HG02852 (cell line): ENCODE measurements around the gene ERAL1.
"Not testable (repeated sequence)": the region's sequence is repeated elsewhere in the genome, so short reads cannot be mapped to it uniquely, and the experiment has no call there.

Source experiments
- ATAC-seq: cut with Tn5 transposase; IDR thresholded peaks from one replicate; pipeline ENCODE4 v1.9.1; 2021; ENCODE audit warnings: mild to moderate bottlenecking, moderate library complexity; ENCODE audit not compliant: unreplicated experiment

The ERAL1 gene

DNA sequence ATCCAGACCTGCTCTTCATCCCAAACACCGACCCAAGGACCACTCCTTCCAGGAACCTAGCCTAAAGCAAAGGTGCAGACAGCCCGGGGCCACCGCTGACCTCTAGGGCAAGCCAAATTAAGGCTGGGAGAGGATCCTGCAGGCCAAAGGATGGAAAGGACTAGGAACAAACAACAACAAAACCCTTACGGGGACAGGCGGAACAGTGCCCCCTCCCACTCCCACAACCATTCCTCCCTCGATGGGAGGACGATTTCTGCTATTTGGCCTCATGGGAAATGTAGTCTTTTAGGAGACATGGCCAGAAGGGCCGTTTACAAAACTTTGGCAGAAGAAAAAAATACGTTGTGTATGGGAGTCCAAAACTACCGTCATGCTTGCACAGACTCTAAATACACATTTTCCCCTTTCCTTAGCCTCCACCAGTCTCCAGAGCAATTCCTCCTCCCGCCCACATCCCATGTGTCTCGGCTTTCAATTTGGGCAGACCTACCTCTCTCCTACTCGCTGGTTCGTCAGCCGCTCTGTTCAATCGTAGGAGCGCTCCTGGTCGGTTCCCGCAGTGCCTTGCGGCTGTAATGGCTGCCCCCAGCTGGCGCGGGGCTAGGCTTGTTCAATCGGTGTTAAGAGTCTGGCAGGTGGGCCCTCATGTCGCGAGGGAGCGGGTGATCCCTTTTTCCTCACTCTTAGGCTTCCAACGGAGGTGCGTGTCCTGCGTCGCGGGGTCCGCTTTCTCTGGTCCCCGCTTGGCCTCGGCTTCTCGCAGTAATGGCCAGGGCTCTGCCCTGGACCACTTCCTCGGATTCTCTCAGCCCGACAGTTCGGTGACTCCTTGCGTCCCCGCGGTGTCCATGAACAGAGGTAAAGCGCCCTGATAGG is at the start of gene ERAL1:
Gene ERAL1 (plus strand): TSS at position 560 of the 879 bp plus-strand sequence. CDS start 19 bp downstream, at position 579.
- ATAC-seq = peak; percentile 96

DNA sequence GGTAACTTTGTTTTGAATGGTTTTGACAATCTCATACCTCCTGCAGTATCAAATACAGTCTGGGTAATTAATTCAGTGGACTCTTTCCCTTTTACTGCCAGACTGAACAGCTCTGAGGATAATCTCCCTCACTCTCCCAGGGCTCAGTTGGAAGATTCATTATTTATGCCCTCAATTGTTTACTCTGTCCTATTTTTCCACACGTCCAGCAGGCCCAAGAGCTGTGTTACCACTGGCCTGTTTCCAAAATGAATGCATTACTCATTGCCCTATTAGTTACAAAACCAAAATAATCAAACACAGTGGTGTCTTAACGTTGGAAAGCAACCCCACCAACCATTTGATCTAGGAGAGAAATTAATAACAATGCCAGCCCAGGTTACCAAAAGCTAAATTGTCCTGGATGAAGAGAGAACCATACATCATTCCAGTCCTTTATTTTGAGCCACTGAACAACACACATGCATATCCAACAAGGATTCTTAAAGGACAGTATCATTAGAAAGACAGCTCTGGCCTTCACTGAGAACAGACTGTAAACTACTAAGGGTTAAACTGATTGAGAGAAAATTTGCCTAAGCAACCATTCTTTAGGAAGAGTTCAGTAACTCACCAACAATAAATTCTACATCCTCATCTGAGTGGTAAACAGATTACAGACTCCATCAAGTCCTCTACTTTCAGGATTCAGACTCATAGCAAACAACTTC is 46.7 kb upstream of the ERAL1 start:
- ATAC-seq = no peak

DNA sequence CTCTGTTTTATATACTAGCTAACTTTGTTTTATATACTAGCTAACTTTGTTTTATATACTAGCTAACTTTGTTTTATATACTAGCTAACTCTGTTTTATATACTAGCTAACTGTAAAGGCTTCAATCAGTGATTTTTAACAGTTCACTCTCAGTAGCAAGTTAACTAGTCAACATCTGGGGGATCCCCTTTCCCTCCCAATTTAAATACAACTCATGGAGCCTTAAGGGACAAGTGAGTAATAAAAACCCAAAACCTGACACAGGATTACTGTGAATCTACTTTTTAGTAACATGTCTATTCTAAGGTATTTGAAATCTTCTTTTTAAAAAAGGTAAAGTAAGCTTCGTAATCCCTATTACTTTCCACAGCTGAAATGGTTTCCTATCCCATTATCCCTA is 44.4 kb upstream of the ERAL1 start:
- no peak for ATAC-seq

- no peak for ATAC-seq
Measured at GRCh38 chr17:28811651-28812090, 43.1 kb upstream of the ERAL1 start.

DNA sequence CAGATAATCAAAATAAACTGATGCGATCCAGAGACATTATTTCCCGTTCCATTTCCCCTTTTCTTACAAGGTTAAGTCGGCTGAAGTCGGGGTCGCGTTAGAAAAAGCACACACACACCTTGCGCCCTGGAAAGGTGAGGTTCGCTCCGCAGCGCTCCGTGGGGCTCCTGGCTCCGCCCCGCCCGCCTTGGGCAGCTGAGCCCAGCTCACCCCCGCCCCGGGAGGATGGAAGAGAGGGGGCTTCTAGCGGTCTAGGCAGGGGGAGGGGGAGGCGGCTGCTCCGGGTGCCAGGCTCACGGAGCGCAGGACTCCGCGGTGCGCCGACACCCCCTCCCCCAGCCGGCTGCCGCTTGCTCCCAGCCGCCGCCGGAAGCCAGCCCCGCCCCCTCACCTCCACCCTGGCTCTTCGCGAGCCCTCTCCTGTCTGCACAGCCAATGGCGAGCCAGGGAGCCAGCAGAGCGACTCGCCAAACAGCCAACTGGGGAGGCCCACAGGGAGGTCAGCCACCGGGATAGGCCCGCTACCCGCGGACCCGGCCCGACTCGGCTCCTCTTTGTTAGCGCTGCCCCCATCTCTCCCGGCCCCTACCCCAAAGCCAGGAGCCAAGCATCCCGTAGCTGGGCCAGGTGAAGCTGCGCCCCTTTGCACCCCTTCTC is 42.6 kb upstream of the ERAL1 start:
- ATAC-seq = peak; percentile 98

DNA sequence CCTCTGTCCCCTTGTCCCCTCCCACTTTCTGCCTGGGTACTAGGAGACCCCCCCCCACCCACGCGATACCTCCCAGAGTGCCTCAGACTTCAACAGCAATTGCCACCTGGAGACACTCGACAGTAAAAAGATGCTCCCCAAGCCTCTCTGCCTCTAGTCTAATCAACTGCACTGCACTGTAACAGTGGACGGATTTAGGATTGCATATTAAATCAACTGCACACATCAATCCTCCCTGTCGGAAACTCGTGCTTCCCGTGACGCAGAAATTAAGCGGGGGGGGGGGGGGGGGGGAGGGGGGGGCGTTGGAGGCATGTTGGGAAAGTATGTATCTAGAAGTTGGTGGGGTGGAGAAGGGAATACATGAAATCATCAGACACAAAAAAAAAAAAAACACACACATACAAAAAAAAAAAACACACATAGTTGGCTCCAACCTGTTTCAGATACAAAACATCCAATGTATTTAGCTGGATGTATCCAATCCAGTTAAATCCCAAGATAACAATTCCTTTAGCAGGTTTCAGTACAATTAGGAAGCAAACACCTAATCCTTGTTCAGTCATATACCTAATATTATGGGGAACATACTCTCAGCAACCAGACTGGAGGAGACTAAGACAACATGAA is 42.0 kb upstream of the ERAL1 start:
- peak; percentile 31 for ATAC-seq

DNA sequence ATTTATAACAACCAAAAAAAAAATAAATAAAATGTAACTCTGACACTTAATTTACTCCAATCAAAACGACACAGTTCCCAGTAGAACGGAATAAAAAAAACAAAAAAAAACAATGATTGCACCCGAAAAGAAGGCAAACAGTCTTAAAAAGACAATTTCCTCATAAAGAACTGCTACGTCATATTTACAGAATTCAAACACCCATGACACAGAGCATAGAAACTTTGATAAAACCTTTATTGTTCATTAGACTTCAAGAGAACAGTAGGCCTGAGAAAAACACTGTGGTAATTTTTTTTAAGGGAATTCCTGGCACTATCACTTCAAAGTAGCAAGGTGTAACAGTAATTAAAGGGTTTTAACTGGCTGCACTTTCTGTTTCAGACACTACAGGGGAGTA is 38.3 kb upstream of the ERAL1 start:
- ATAC-seq = no peak

DNA sequence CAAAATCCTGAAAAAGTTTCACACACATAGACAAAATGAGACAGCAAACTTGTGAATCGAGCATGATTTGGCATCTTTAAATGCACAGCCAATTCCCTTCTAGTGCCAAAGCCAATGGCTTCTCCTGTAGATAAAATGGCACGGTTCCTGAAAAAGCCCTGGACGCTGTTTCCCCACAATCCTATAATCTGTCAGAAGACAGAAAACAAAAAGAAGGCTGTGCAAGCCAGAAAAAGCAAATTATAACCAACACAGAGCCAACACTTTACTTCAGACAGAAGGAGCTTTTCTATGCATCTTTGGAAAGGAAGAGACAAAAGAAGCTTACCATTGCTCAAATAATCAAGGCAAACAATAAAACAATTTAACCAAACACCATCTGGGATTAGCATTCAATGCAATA is 36.0 kb upstream of the ERAL1 start:
- ATAC-seq = no peak

DNA sequence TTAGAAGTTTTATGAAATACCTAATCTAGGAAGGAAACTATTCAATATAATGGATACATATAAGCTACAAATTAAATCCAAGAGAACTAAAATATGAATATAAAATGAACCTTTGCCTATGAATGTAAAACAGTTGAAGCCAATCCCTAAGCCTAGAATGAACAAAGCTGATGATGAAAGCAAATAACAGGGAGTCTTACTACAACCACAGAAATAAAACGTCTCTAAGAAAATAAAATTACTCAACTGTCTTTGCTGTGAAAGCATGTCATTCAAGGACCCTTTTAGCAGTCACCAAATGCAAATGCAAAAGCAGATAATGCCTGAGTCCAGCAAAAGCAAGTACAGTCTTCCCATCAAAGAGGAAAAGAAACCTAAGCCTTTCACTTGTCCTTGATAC is 35.2 kb upstream of the ERAL1 start:
- ATAC-seq = no peak

GRCh38 chr17:28827672-28828071 is 27.1 kb upstream of the ERAL1 start:
- no peak for ATAC-seq

- no peak for ATAC-seq
Measured at GRCh38 chr17:28828294-28829040, 26.3 kb upstream of the ERAL1 start.

DNA sequence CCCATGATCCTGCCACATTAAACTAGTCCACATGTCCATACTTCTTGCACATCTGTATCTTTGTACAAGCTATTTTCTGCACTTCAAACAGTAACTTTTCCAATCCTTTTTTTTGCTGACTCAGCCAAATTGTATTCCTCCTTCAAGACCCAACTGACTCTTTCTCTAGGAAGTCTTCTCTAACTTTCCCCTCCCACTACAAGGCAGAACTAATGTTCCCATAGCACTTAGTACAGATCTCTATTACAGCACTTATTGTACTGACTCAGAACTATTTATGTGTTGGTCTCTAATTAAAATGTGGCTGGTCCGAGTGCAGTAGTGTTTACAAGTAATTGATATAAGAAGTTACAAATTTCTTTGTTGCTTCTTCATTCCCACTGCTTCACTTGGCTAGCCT is 20.4 kb upstream of the ERAL1 start:
- ATAC-seq = no peak

DNA sequence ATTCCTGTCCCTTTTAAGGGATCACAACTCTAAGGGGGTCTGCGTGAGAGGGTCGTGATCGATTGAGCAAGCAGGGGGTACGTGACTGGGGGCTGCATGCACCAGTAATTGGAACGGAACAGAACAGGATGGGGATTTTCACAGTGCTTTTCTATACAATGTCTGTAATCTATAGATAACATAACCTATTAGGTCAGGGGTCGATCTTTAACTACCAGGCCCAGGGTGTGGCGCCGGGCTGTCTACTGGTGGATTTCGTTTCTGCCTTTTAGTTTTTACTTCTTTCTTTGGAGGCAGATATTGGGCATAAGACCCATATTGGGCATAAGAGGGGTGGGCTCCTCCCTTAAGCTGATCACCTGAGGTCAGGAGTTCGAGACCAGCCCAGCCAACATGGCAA is 18.3 kb upstream of the ERAL1 start:
- ATAC-seq = not testable (repeated sequence)

GRCh38 chr17:28839221-28839620 is 15.6 kb upstream of the ERAL1 start:
- no peak for ATAC-seq

DNA sequence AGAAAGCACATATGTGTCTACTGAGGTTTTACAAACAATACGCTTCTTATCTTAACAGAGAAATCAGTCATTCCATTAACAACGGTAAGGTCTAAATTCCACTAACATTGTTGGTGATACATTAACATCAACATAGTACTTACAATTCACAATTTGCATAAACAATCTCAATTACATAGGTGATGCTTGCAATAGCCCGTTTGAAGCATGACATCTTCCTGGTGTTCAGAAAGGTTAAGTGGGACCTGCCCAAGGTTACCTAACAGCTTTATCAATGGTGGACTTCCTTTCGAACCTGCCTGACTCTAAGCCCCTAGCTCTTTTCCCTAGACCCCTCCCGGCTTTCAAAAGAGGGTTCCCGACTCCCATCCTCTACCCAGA is 12.9 kb upstream of the ERAL1 start:
- ATAC-seq = peak; percentile 12

GRCh38 chr17:28842282-28843012 is 12.4 kb upstream of the ERAL1 start, which contains the start of gene FAM222B:
FAM222B (minus strand) TSS chr17:28842790; CDS start chr17:28766667, 76,123 bp downstream.
- peak; percentile 75 for ATAC-seq

- no peak for ATAC-seq
Measured at GRCh38 chr17:28843816-28844148, 11.0 kb upstream of the ERAL1 start.

- no peak for ATAC-seq
Measured at GRCh38 chr17:28846231-28846630, 8.6 kb upstream of the ERAL1 start.

- not testable (repeated sequence) for ATAC-seq
Measured at GRCh38 chr17:28846699-28847098, 8.1 kb upstream of the ERAL1 start.

DNA sequence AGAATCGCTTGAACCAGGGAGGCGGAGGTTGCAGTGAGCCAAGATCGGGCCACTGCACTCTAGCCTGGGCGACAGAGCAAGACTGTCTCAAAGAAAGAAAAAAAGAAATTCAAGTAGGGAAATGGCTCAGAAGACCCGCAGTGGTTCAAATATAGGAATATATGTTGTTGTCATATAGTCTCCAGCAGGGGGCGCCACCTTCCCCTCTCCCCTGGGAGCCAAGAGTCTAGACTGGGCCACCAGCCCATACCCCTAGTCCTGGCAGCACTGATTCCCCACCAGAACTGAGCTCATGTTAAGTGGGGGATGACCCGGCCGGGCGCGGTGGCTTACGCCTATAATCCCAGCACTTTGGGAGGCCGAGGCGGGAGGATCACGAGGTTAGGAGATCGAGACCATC is 6.1 kb upstream of the ERAL1 start:
- not testable (repeated sequence) for ATAC-seq
